ENCODE data around the gene CCR7. TPM values are rescaled to one million over a fixed set of nuclear protein-coding genes. Genes with fewer than 3 reads are reported as not detected.

Gene CCR7
- total and polyA plus RNA-seq, 11 donors: 0.09 to 2.2 (median 0.23) TPM; not detected in 3

DNA sequence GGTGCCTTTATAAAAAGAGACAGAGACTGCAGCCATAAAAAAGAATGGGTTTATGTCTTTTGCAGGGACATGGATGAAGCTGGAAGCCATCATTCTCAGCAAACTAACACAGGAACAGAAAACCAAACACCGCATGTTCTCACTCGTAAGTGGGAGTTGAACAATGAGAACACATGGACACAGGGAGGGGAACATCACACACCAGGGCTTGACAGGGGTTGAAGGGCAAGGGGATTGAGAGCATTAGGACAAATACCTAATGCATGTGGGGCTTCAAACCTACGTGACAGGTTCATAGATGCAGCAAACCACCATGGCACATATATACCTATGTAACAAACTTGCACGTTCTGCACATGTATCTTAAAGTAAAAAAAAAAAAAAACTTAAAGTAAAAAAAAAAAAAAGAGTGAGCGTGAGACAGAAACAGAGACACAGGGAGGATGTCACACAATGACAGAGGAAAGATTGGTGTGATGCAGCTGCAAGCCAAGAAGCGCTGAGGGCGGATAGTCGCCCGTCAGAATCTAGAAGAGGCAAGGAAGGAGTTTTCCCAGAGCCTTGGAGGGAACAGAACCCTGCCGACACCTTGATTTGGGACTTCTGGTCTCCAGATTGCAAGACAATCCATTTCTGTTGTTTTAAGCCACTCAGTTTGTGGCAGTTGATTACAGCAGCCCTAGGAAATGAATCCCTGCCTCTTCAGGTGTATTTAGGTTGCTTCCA lies 36.4 kb downstream of the CCR7 start:
- Histone ChIP-seq H3K4me1 (peaks cover 0 to 30% (median 15%) of the 10 kb centered on the region in 12 donors), H3K36me3 (no peaks in the 10 kb centered on the region), H3K27me3 (no peaks in the 10 kb centered on the region), H3K9me3 (peaks cover 0 to 18% (median 8%) of the 10 kb centered on the region in 12 donors), H3K27ac (no peak overlapping the region), H3K4me3 (no peak overlapping the region)
- TF ChIP-seq POLR2A (IDR thresholded peaks at IDR 0.05): no peak
- TF ChIP-seq, protein P1, sequence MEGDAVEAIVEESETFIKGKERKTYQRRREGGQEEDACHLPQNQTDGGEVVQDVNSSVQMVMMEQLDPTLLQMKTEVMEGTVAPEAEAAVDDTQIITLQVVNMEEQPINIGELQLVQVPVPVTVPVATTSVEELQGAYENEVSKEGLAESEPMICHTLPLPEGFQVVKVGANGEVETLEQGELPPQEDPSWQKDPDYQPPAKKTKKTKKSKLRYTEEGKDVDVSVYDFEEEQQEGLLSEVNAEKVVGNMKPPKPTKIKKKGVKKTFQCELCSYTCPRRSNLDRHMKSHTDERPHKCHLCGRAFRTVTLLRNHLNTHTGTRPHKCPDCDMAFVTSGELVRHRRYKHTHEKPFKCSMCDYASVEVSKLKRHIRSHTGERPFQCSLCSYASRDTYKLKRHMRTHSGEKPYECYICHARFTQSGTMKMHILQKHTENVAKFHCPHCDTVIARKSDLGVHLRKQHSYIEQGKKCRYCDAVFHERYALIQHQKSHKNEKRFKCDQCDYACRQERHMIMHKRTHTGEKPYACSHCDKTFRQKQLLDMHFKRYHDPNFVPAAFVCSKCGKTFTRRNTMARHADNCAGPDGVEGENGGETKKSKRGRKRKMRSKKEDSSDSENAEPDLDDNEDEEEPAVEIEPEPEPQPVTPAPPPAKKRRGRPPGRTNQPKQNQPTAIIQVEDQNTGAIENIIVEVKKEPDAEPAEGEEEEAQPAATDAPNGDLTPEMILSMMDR (IDR thresholded peaks at IDR 0.05): no peak
- DNase-seq (peak in 1 of 5 donors; percentile 6), ATAC-seq (no peak)
- 87 to 92% (median 90%) methylated on average over 10 of the region's 10 CpGs for WGBS, 4 donors
- intact Hi-C loops (cut with DNase I): loop anchor here in 2 of 10 donors (2.0 to 5.0 kb wide), 2 partner anchors 34 to 42 kb away; no protein-coding TSS in a partner anchor

DNA sequence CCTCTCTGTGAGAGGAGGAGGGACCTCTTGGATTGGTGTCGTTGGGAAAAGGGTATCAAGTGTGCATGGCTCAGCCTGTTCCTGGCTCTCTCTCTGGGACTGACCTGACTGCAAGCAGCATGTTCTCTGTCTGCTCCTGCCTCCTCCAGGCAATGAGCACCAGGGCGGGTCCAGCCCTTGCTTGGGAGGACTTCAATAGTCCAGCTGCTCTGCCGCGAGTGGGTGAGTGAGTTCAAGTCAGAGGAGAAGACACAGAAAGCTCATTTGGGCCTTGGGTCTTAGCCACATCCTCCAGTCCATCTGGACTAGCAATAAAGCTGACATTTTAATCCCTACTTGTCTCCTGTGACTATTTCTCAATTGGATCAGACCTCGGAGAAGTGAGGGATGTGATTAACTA lies 38.6 kb downstream of the CCR7 start:
- H3K27me3 ChIP-seq: no peaks in the 10 kb centered on the region
- H3K4me3 ChIP-seq: no peak overlapping the region
- peak in 4 of 5 donors; percentile 50 to 81 (median 58) for DNase-seq
- H3K36me3 ChIP-seq: no peaks in the 10 kb centered on the region
- 45 to 63% (median 56%) methylated on average over 5 of the region's 5 CpGs for WGBS, 4 donors
- intact Hi-C loops (cut with DNase I): loop anchor here in 1 of 10 donors (5.0 kb wide), 1 partner anchor 39 kb away; no protein-coding TSS in a partner anchor
- H3K27ac ChIP-seq: peak overlapping the region in 3 of 12 donors; percentile 1 to 38 (median 13)
- TF ChIP-seq, protein P1 (IDR thresholded peaks at IDR 0.05): peak in 1 of 12 donors; percentile 8
- TF ChIP-seq POLR2A (IDR thresholded peaks at IDR 0.05): no peak
- peak; percentile 59 to 92 (median 82) for ATAC-seq
- peaks cover 0 to 10% (median 0%) of the 10 kb centered on the region in 12 donors for H3K4me1 ChIP-seq
- H3K9me3 ChIP-seq: peaks cover 0 to 18% (median 8%) of the 10 kb centered on the region in 12 donors

DNA sequence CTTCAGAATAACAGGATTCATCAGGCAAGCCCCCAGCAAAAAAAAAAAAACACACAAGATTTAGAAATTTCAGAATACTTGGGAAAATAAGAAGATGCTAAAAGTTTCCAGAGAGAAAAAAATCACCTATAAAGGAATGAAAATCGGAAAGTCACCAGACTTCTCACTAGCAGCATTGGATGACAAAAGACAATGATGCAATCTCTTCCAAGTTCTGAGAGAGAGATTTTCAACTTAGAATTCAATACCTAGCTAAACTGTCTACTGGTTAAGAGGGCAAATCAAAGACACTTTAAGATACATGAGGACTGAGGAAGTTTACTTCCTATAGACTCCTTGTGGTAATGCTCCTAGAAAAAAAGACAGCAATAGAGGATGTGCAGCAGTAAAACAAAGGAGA lies 40.0 kb downstream of the CCR7 start:
- Histone ChIP-seq H3K4me3 (no peak overlapping the region), H3K4me1 (peaks cover 0 to 7% (median 0%) of the 10 kb centered on the region in 12 donors), H3K36me3 (no peaks in the 10 kb centered on the region), H3K9me3 (peaks cover 0 to 18% (median 8%) of the 10 kb centered on the region in 12 donors), H3K27me3 (no peaks in the 10 kb centered on the region), H3K27ac (no peak overlapping the region)
- WGBS, 4 donors: 95 to 100% (median 98%) methylated on average over 1 of the region's 1 CpG
- TF ChIP-seq, protein P1 (IDR thresholded peaks at IDR 0.05): no peak
- no peak for TF ChIP-seq POLR2A (IDR thresholded peaks at IDR 0.05)
- no peak for ATAC-seq
- intact Hi-C loops (cut with DNase I): loop anchor here in 1 of 10 donors (5.0 kb wide), 1 partner anchor 38 kb away; no protein-coding TSS in a partner anchor
- DNase-seq: no peak

DNA sequence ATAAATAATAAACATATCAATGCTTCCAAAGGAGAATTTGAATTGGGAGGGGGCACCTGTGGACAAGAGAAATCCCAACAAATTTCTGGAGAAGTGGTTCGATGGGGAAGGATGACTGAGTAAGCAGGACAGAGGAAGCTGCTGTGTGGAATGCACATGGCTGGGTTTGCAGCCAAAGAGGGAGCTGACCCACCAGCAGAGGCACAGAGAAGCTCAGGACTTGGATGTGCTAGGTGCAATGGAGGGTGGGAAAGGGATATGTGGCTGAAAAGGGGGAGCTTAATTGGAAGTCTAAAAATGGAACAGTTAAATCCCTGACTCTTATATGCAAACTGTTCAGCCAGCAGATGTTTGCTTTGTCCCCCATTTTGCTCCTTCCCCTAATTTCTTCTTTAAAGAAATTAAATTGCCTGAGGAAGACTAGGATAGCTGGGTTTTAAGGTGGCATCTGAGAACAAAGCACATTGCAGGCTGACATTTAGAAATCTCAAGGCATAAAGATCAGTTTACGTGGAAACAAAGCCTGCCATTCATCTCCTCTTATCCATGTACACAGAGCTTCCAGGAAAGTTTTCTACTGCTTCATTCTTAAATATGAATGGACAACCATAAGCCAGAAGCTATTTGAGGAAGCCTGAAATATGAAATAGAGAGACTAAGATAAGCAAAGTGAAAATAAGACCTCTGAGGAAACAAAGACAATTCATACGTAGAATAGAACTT lies 40.9 kb downstream of the CCR7 start:
- intact Hi-C loops (cut with DNase I): loop anchor here in 1 of 10 donors (5.0 kb wide), 1 partner anchor 37 kb away; no protein-coding TSS in a partner anchor
- no peak for ATAC-seq
- 69 to 75% (median 72%) methylated on average over 3 of the region's 3 CpGs for WGBS, 4 donors

More for the DNA sequence above, 40.9 kb downstream of the CCR7 start:
- TF ChIP-seq POLR2A (IDR thresholded peaks at IDR 0.05): no peak
- TF ChIP-seq, protein P1 (IDR thresholded peaks at IDR 0.05): no peak
- peaks cover 0 to 18% (median 8%) of the 10 kb centered on the region in 12 donors for H3K9me3 ChIP-seq
- no peak overlapping the region for H3K4me3 ChIP-seq
- H3K27ac ChIP-seq: no peak overlapping the region
- H3K27me3 ChIP-seq: no peaks in the 10 kb centered on the region
- no peak for DNase-seq
- H3K36me3 ChIP-seq: no peaks in the 10 kb centered on the region
- peaks cover 0 to 7% (median 0%) of the 10 kb centered on the region in 12 donors for H3K4me1 ChIP-seq
